B cell (primary cell): ENCODE measurements around the gene CAV1. TPM values are rescaled to one million over a fixed set of nuclear protein-coding genes. Genes with fewer than 3 reads are reported as not detected.

Experiments
- ATAC-seq: fragments of 200-7000 bp; cut with Tn5 transposase; one replicate; pipeline ENCODE4 v1.10.0; 2021; ENCODE audit warnings: low read depth, mild to moderate bottlenecking, moderate number of reproducible peaks, moderate library complexity
- CTCF ChIA-PET: fragments of 350-600 bp; sonication (Branson Sonifier 250); formaldehyde crosslinking; loops from one replicate; lab custom pipeline; 2021; ENCODE audit warnings: antibody characterized with exemption, inconsistent platforms; lab: Charles Lee
- POLR2A ChIA-PET: fragments of 350-600 bp; sonication (Branson Sonifier 250); formaldehyde crosslinking; loops from one replicate; lab custom pipeline; 2021; ENCODE audit warnings: antibody characterized with exemption; lab: Charles Lee
- DNase-seq: peaks from one replicate; pipeline ENCODE4 v3.0.0; 2013
- H2AFZ ChIP-seq: 2 replicates; pipeline ENCODE4 v1.6.1; 2012; ENCODE audit warnings: mild to moderate bottlenecking, low read depth, low read length; ENCODE audit not compliant: insufficient read depth, poor library complexity, severe bottlenecking
- H3K27ac ChIP-seq, 2 donors: 1 replicate in 1 of 2; 2 replicates in 1 of 2; pipeline ENCODE4 v1.5.1; 2012 to 2013; ENCODE audit warnings: low read length in 2 of 2, mild to moderate bottlenecking in 2 of 2, moderate library complexity in 1 of 2
- H3K27me3 ChIP-seq, 4 experiments: fragments of 200-600 bp in 1 of 4; sonication (generic) in 1 of 4; replicated peaks in 1 of 4; 1 replicate in 2 of 4; 2 replicates in 2 of 4; pipeline versions ENCODE4 v1.6.1 to v1.7.0; 2013 to 2016; ENCODE audit warnings: low read length in 3 of 4, mild to moderate bottlenecking in 2 of 4, mixed read lengths in 1 of 4, moderate library complexity in 1 of 4; ENCODE audit not compliant: insufficient read depth in 4 of 4, control insufficient read depth in 3 of 4; ENCODE audit errors: control extremely low read depth in 1 of 4
- H3K36me3 ChIP-seq, 2 experiments: replicated peaks in 1 of 2; 1 replicate in 1 of 2; 2 replicates in 1 of 2; pipeline versions ENCODE4 v1.6.1 to v1.7.1; 2013; ENCODE audit warnings: low read length in 1 of 2; ENCODE audit not compliant: insufficient read depth in 2 of 2, control insufficient read depth in 1 of 2; ENCODE audit errors: control extremely low read depth in 1 of 2, extremely low read depth in 1 of 2
- H3K4me1 ChIP-seq, 2 donors: fragments of 200-600 bp in 1 of 2; sonication (generic) in 1 of 2; 1 replicate in 1 of 2; 2 replicates in 1 of 2; pipeline versions ENCODE4 v1.5.1 to v1.6.1; 2013 to 2017; ENCODE audit warnings: low read length in 2 of 2; ENCODE audit not compliant: control insufficient read depth in 2 of 2, insufficient read depth in 2 of 2
- H3K4me2 ChIP-seq: replicated peaks from 2 replicates; pipeline ENCODE3; 2012; ENCODE audit warnings: mild to moderate bottlenecking, low read depth, low read length; ENCODE audit not compliant: poor library complexity, severe bottlenecking
- H3K4me3 ChIP-seq, 5 experiments: fragments of 200-600 bp in 1 of 5; sonication (generic) in 1 of 5; 1 replicate in 3 of 5; 2 replicates in 2 of 5; pipeline versions ENCODE4 v1.5.1 to v1.7.0; 2011 to 2016; ENCODE audit warnings: low read length in 4 of 5, mild to moderate bottlenecking in 4 of 5, low read depth in 2 of 5, control low read depth in 1 of 5, moderate library complexity in 1 of 5; ENCODE audit not compliant: insufficient read depth in 1 of 5; ENCODE audit errors: control extremely low read depth in 1 of 5, extremely low read depth in 1 of 5
- H3K79me2 ChIP-seq: fragments of 200-600 bp; sonication (generic); one replicate; pipeline ENCODE4 v1.6.0; 2016; ENCODE audit warnings: low read length; ENCODE audit not compliant: control insufficient read depth, insufficient read depth
- H3K9ac ChIP-seq: fragments of 200-600 bp; sonication (generic); 2 replicates; pipeline ENCODE4 v1.6.1; 2017; ENCODE audit warnings: mild to moderate bottlenecking, low read length, moderate library complexity
- H3K9me3 ChIP-seq, 3 donors: one replicate each; pipeline versions ENCODE4 v1.6.1 to v1.7.1; 2013; ENCODE audit warnings: low read length in 2 of 3; ENCODE audit not compliant: control insufficient read depth in 2 of 3, insufficient read depth in 1 of 3; ENCODE audit errors: control extremely low read depth in 1 of 3
- H4K20me1 ChIP-seq: 2 replicates; pipeline ENCODE4 v1.6.0; 2012; ENCODE audit warnings: mild to moderate bottlenecking, low read length; ENCODE audit not compliant: insufficient read depth, control insufficient read depth, poor library complexity, severe bottlenecking
- H3K27ac Mint-ChIP-seq: one replicate; pipeline ENCODE4 v1.8.0; 2021; ENCODE audit warnings: mixed read lengths
- H3K27me3 Mint-ChIP-seq: one replicate; pipeline ENCODE4 v1.8.0; 2021; ENCODE audit warnings: mixed read lengths
- H3K4me1 Mint-ChIP-seq: one replicate; pipeline ENCODE4 v1.8.0; 2021; ENCODE audit warnings: mixed read lengths
- H3K4me3 Mint-ChIP-seq: one replicate; pipeline ENCODE4 v1.8.0; 2021; ENCODE audit warnings: mixed read lengths
- H3K9me3 Mint-ChIP-seq: one replicate; pipeline ENCODE4 v1.8.0; 2022; ENCODE audit warnings: mixed read lengths; ENCODE audit not compliant: insufficient read depth
- EZH2 ChIP-seq: IDR thresholded peaks from 2 replicates; pipeline ENCODE4 v1.6.1; 2012; ENCODE audit warnings: borderline replicate concordance, low read depth, mild to moderate bottlenecking, moderate library complexity, low read length; ENCODE audit not compliant: insufficient read depth, poor library complexity, severe bottlenecking
- WGBS: methylation state at CpG from one replicate; pipeline ENCODE4 v1.1.5; 2013; ENCODE audit warnings: missing lambda C conversion rate; ENCODE audit not compliant: insufficient coverage; 5-methylcytosine and 5-hydroxymethylcytosine counted together
- intact Hi-C: fragments of 100-400 bp; cut with micrococcal nuclease; formaldehyde crosslinking; loops from one replicate; pipeline ENCODE4 v1.10.0; 2022
- polyA plus RNA-seq: library from polyadenylated mRNA; depleted of rRNA; stranded (reverse); fragments of >200 nt; gene quantifications from 2 replicates; pipeline ENCODE4 v1.2.3, GENCODE V29; 2012
- total RNA-seq, 2 donors: library from RNA; stranded (reverse); fragments of 120-200 nt in 1 of 2; gene quantifications; 1 replicate in 1 of 2; 2 replicates in 1 of 2; pipeline versions ENCODE4 v1.2.3 to v1.2.4, GENCODE V29; 2013 to 2022
- TF ChIP-seq, protein P1 (sequence below): fragments of 200-600 bp; IDR thresholded peaks from one replicate; pipeline ENCODE4 v1.8.0; 2022; ENCODE audit warnings: antibody characterized with exemption, mild to moderate bottlenecking

CAV1 gene
- total and polyA plus RNA-seq, 2 donors (not counting 1 experiment from before 2014, with no cell fraction given), result 0.95 to 1.9 TPM

DNA sequence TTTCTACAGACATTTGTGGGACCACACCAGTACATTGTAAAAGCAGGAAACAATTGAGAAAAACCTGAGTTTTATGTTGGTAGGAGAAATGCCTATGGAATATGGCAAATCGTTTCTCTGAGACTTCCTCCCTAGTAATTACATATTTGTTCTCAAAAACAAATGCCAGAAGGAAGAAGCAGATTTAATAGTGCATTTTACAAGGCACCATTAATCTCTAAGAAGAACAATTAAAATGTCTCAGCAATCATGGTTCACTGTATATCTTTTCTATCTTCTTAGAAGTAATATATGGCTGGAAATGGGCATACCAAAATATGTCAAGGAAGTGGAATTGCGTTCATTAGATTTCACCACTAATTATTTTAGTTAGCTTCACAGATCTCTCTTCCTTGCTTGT is 13.3 kb downstream of the CAV1 start:
- peaks cover 2% of the 10 kb centered on the region for H3K9me3 Mint-ChIP-seq
- Histone ChIP-seq H3K9me3 (peaks cover 0 to 3% (median 0%) of the 10 kb centered on the region in 3 donors), H4K20me1 (no peaks in the 10 kb centered on the region), H3K9ac (no peak overlapping the region), H3K4me1 (no peaks in the 10 kb centered on the region), H3K27me3 (peaks cover 0 to 3% (median 0%) of the 10 kb centered on the region in 4 experiments), H3K79me2 (no peaks in the 10 kb centered on the region), H2AFZ (no peak overlapping the region), H3K4me3 (no peak overlapping the region), H3K27ac (no peak overlapping the region), H3K36me3 (no peaks in the 10 kb centered on the region), H3K4me2 (no peak overlapping the region)
- H3K27ac Mint-ChIP-seq, result no peak overlapping the region
- H3K4me3 Mint-ChIP-seq, result no peak overlapping the region
- intact Hi-C loops, result no loop called here
- TF ChIP-seq EZH2, result no peak
- TF ChIP-seq, protein P1, sequence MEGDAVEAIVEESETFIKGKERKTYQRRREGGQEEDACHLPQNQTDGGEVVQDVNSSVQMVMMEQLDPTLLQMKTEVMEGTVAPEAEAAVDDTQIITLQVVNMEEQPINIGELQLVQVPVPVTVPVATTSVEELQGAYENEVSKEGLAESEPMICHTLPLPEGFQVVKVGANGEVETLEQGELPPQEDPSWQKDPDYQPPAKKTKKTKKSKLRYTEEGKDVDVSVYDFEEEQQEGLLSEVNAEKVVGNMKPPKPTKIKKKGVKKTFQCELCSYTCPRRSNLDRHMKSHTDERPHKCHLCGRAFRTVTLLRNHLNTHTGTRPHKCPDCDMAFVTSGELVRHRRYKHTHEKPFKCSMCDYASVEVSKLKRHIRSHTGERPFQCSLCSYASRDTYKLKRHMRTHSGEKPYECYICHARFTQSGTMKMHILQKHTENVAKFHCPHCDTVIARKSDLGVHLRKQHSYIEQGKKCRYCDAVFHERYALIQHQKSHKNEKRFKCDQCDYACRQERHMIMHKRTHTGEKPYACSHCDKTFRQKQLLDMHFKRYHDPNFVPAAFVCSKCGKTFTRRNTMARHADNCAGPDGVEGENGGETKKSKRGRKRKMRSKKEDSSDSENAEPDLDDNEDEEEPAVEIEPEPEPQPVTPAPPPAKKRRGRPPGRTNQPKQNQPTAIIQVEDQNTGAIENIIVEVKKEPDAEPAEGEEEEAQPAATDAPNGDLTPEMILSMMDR, result no peak
- peaks cover 19% of the 10 kb centered on the region for H3K27me3 Mint-ChIP-seq
- POLR2A ChIA-PET, result no interaction called here
- CTCF ChIA-PET, result interaction anchor here (1.0 kb wide), 1 partner anchor 53 kb away, joined by 3 read pairs; no protein-coding TSS in a partner anchor
- no peaks in the 10 kb centered on the region for H3K4me1 Mint-ChIP-seq
- no CpG with 5 or more reads among the region's 2 CpGs for WGBS
- ATAC-seq, result no peak
- DNase-seq, result no peak

- DNase-seq (no peak), ATAC-seq (no peak)
- no peak overlapping the region for H3K4me3 ChIP-seq
- H3K9ac ChIP-seq, result no peak overlapping the region
- no peaks in the 10 kb centered on the region for H3K79me2 ChIP-seq
- Mint-ChIP-seq H3K4me3 (no peak overlapping the region), H3K9me3 (peaks cover 2% of the 10 kb centered on the region), H3K27ac (no peak overlapping the region), H3K4me1 (no peaks in the 10 kb centered on the region), H3K27me3 (peaks cover 21% of the 10 kb centered on the region)
- peaks cover 0 to 2% (median 0%) of the 10 kb centered on the region in 4 experiments for H3K27me3 ChIP-seq
- H2AFZ ChIP-seq, result no peak overlapping the region
- TF ChIP-seq EZH2, result no peak
- TF ChIP-seq, protein P1, result no peak
- H3K27ac ChIP-seq, result no peak overlapping the region
- no CpG with 5 or more reads among the region's 3 CpGs for WGBS
- no peaks in the 10 kb centered on the region for H3K36me3 ChIP-seq
- no peak overlapping the region for H3K4me2 ChIP-seq
- intact Hi-C loops, result no loop called here
- no peaks in the 10 kb centered on the region for H3K4me1 ChIP-seq
- CTCF ChIA-PET, result interaction anchor here (0.7 kb wide), 1 partner anchor 36 kb away, joined by 3 read pairs; no protein-coding TSS in a partner anchor
- H3K9me3 ChIP-seq, result peaks cover 0 to 3% (median 0%) of the 10 kb centered on the region in 3 donors
- no peaks in the 10 kb centered on the region for H4K20me1 ChIP-seq
- POLR2A ChIA-PET, result no interaction called here
These were observed 15.0 kb downstream of the CAV1 start for GRCh38 chr7:116539879-116540278.
